GM21515 (cell line): ENCODE data around the gene TAF11.
"Not testable (repeated sequence)": the region's sequence is repeated elsewhere in the genome, so short reads cannot be mapped to it uniquely, and the experiment has no call there.

ENCODE experiments used
- ATAC-seq: cut with Tn5 transposase; IDR thresholded peaks from one replicate; pipeline ENCODE4 v1.9.1; 2021; ENCODE audit not compliant: unreplicated experiment

TAF11 gene

GRCh38 chr6:34906826-34907225, 19.0 kb upstream of the TAF11 start:
- no peak for ATAC-seq

GRCh38 chr6:34904990-34905613, 17.3 kb upstream of the TAF11 start:
- ATAC-seq, result no peak

DNA sequence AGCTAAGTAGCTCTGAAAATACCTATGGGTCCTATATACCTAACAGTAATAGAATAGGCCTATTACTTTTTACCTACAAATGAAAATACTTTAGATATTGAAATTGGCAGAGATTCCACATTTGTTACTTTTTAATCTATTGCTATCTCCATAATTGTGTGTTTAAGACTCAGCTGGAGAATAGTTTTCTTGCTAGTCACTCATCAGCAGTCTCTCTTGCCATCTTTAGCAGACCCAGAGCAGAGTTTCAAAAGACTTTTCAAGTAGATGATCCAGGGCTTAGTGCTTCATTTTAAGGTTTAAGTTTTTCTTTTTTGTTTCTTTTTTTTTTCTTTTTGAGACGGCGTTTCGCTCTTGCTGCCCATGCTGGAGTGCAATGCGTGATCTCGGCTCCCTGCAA, 14.1 kb upstream of the TAF11 start:
- no peak for ATAC-seq

- ATAC-seq, result no peak
Observed at GRCh38 chr6:34900321-34901031, 12.6 kb upstream of the TAF11 start.

- ATAC-seq, result not testable (repeated sequence)
Observed at GRCh38 chr6:34899748-34900147, 11.9 kb upstream of the TAF11 start.

- no peak for ATAC-seq
Observed at GRCh38 chr6:34897716-34898115, 9.9 kb upstream of the TAF11 start.

- ATAC-seq, result no peak
Observed at GRCh38 chr6:34897130-34897529, 9.3 kb upstream of the TAF11 start.

- no peak for ATAC-seq
Observed at GRCh38 chr6:34894693-34895092, 6.9 kb upstream of the TAF11 start.

DNA sequence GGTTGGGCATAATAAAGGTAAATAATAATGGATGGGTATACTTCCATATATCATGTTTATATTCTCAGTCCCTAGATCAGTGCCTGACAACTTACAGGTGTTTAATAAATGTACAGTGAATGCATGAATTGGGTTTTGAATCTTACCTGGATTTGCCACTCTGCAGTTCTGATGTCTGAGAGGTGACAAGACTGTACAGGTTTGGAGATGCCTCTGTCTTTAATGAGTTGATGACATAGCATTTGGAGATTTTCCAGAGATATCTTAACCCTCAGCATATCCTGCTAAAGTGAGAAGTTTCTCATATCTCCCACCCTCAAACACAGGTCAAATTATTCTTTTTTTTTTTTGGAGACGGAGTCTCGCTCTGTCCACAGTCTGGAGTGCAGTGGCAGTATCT, 3.5 kb upstream of the TAF11 start:
- ATAC-seq, result no peak

DNA sequence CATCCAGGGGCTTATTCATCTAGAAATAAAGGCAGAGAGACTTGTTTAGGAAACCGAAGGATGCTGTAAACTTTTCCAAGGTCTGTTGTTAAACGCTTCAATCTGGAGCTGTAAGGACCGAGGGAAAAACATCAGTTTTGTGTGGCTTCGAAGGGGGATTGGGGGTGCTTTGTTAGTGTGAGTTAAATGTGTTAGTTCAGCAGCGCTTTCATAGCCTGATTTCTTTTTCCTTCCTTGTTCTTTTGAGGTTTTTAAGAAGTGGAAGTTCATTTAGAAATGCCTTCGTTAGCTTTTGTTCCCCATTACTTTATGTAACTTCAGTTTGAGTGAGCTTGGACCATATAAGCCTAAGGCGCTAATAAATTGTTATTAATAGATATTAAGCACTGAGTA, 2.7 kb upstream of the TAF11 start:
- ATAC-seq, result no peak

DNA sequence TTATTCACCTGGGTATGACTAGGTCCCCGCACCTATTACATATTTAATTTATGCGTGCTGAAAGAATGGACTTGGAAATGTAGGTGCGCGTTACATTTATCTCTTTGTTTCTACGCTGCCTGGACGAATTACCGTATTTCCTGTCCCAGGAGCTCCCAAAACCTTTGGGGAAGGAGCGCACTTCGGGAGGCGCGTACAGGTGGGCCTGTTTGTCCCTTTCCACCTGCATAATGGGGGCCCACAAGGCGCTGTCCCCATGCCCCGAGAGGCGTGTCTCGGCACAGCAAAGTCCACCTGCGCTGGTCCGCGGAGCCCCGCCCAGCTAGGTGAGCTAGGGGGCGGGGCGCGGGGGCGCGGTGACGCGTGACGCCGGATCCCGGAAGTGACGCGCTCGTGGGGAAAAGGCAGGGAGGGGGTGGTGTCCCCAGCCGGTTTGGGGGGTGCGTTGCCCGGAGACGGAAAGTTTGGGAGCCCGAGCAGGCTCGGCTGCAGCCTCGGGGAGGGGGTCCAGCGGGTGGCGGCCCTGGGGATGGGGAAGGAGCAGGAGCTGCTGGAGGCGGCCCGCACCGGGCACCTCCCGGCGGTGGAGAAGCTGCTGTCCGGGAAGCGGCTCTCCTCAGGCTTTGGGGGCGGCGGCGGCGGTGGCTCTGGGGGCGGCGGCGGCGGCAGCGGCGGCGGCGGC, 1.2 kb upstream of the TAF11 start, which contains the start of gene ANKS1A:
TSS of gene ANKS1A (plus strand) at position 382 of the 682 bp plus-strand sequence. CDS start at position 530, 148 bp downstream.
- no peak for ATAC-seq

- ATAC-seq, result no peak
Observed at GRCh38 chr6:34888514-34888856, 643 bp upstream of the TAF11 start.

DNA sequence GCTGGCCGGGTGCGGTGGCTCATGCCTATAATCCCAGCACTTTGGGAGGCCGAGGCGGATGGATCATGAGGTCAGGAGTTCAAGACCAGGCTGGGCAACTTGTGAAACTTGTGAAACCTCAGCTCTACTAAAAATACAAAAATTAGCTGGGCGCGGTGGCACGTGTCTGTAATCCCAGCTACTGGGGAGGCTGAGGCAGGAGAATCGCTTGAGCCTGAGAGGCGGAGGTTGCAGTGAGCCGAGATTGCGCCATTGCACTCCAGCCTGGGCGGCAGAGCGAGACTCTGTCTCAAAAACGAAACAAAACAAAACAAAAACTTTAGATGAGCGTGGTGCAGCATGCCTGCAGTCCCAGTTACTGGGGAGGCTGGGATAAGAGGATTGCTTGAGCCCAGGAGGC, 2.0 kb downstream of the TAF11 start:
- not testable (repeated sequence) for ATAC-seq

- ATAC-seq, result no peak
Observed at GRCh38 chr6:34884996-34885395, 2.8 kb downstream of the TAF11 start.

GRCh38 chr6:34884073-34884472, 3.8 kb downstream of the TAF11 start:
- ATAC-seq, result not testable (repeated sequence)

- ATAC-seq, result no peak
Observed at GRCh38 chr6:34877869-34878485, 9.9 kb downstream of the TAF11 start.

- no peak for ATAC-seq
Observed at GRCh38 chr6:34877259-34877658, 10.6 kb downstream of the TAF11 start.

DNA sequence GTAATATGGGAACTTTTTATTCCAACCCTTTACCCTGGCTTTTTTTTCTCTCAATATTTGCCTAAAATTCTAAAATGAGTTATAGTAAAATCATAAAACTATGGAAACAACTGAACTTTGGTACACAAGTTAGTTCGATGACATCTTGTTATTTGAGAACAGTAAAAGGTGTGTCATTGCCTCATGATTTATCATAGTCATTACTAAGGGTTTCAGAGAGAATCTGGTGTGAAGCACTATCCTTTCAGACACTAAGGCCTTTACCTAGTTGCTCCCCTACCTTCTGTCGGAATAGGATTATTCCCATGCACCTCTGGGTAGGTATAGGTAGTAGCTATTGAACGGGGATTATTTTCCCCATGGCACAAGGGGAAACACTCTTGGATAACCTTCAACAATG, 11.4 kb downstream of the TAF11 start:
- no peak for ATAC-seq

GRCh38 chr6:34875292-34876213, 12.3 kb downstream of the TAF11 start:
- ATAC-seq, result no peak

- no peak for ATAC-seq
Observed at GRCh38 chr6:34872332-34872731, 15.5 kb downstream of the TAF11 start.

DNA sequence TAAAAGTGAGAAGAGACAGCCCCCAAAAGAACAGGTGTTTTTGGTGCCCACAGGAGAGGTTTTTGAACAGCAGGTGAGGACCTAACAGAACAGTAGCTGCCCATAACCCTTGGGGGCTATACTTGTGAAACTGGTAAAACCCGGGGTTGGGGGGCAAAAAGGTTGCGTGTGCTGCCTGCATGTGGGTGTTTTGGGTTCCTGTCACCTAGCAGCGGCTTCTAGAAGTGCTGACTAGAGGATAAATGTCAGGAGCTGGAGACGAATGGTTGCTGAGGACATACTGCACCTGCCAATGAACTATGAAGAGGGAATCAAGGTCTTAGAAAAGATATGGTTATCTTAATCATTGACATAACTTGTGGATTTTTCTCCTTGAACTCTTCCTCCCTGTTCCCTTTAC, 16.0 kb downstream of the TAF11 start:
- no peak for ATAC-seq
